GM18505 (cell line): ENCODE results near the gene BHLHE41.

Experiments used
- ATAC-seq: cut with Tn5 transposase; IDR thresholded peaks from one replicate; pipeline ENCODE4 v1.9.1; 2021; ENCODE audit not compliant: unreplicated experiment
- POLR2A ChIP-seq: IDR thresholded peaks from 4 replicates; pipeline ENCODE4 v1.6.1; 2011; ENCODE audit warnings: borderline replicate concordance; ENCODE audit not compliant: insufficient read depth, insufficient read length; ENCODE audit errors: extremely low read depth

Gene BHLHE41

GRCh38 chr12:26100666-26101349 lies 24.0 kb downstream of the BHLHE41 start:
- no peak for ATAC-seq
- no peak for TF ChIP-seq POLR2A

DNA sequence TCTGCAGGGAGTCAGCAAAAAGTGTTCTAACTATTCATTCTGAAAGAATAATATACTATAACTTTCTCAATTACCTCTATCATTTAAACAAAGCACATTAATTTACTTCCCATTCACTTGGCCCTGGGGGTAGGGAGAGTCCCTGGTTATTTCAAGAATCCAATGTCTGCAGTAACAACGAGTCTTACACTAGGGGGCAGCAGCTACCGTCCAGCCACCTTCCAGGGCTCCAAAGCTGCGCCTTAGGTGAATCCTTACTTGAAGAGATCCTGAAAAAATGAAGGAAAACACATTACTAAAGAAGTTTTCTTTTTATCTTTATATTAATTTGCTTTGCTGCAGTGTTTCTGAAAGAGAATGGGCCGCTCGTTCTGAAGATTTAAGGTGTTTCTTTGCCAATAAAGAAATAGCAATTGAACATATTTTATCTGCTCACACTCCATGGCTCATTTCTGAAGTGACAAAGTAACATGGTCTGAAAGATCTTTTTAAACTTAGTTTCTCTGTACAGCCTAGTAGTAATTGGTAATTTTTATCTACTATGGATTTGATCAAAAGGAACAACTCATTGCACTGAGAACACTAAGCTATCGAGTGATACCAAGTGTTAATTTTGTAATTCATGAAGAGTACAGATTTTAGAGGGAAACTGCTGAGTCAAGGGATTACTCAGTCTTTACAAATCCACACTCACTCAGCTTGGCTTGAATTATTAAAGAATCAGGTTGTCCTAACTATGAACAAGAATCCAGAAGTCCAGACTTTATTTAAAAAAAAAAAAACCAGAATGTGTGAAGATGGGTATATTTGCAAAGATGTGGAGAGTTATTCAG lies 27.6 kb downstream of the BHLHE41 start:
- no peak for TF ChIP-seq POLR2A
- no peak for ATAC-seq

DNA sequence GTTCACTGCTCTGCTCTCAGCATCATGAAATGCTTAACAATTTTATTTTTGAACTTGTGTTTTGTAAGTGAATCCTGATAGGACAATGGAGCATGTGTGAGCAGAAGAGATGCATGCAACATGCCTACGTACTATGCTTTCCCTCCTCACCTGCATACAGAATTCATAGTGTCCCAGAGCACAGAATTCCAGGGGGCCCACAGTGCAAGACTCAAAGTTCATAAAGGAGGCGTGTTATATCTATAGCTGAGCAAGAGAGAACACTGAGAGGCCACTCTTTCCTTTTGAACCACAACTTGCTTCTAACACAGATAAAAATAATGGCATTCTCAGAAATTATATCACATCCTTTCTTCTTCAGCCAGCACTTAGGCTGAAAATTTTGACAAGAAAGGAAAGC lies 28.8 kb downstream of the BHLHE41 start:
- ATAC-seq, result no peak
- TF ChIP-seq POLR2A, result no peak

DNA sequence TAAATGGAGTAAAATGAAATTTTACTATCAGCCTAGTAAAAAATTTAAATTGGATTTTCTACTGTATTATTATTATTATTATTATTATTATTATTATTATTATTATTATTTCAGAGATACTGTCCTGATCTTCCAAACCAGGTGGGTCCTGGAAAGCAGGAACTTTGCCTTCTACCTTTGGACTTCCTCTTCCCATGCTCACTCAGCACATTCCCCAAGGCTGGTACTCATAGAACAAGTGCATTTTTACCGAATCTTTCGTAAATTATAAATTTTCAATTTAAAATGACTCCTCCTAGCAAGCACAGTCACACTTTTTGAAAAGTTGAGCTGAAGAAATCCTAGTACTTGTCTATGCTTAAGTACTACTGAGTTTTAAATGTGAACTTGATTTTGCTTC lies 29.7 kb downstream of the BHLHE41 start:
- no peak for TF ChIP-seq POLR2A
- ATAC-seq, result no peak

GRCh38 chr12:26092346-26093105 lies 32.3 kb downstream of the BHLHE41 start:
- no peak for ATAC-seq
- no peak for TF ChIP-seq POLR2A

- no peak for ATAC-seq
- no peak for TF ChIP-seq POLR2A
Measured at GRCh38 chr12:26091822-26092221, 33.0 kb downstream of the BHLHE41 start.

DNA sequence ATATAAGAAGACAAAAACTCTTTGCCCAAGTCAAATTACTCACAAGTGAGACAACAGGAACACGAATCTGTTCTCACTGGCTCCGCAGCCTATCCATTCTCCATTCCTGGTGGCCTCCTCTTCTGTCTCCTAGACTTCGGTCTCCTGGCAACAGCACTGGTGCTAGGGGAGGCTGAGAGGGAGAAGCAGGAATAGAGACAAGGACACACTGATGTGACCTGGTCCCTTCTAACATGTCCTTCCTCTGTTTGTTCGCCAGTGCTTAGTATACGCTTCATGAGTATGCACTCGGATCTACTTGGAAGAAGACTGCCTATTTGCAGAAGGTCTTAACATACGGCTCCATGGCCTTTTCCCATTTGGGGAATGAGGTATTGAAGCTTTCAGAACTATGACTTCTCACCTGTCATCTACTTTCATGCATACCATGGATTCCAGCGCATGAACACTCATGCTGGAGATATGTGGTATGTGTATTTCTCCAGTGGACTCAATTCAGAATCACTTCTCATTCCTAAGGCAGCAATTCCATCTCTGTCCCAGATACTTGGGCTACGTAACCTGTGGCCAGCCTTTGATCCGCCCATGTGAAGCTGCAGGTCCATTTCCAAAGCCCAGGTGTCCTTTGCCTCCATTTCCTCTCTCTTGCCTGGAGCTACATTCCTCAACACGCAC lies 33.9 kb downstream of the BHLHE41 start:
- no peak for TF ChIP-seq POLR2A
- ATAC-seq, result no peak

GRCh38 chr12:26088998-26089397 lies 35.8 kb downstream of the BHLHE41 start:
- ATAC-seq, result peak; percentile 99
- TF ChIP-seq POLR2A, result no peak

- no peak for TF ChIP-seq POLR2A
- ATAC-seq, result no peak
Measured at GRCh38 chr12:26086936-26087335, 37.9 kb downstream of the BHLHE41 start.

DNA sequence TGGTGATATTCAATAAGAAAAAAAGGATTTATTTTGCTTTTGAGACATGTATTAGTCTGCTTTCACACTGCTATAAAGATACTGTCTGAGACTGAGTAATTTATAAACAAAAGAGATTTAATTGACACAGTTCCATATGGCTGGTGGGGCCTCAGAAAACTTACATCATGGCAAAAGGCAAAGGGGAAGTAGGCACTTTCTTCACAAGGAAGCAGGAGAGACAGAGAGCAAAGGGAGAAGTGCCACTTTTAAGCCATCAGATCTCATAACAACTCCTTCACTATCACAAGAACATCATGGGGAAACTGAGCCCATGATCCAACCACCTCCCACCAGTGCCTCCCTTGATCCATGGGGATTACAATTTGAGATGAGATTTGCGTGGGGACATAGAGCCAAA lies 43.9 kb downstream of the BHLHE41 start:
- no peak for ATAC-seq
- TF ChIP-seq POLR2A, result no peak

GRCh38 chr12:26077915-26078702 lies 46.7 kb downstream of the BHLHE41 start:
- no peak for ATAC-seq
- no peak for TF ChIP-seq POLR2A
